Stimulated activated naive CD4-positive, alpha-beta T cell (primary cell): Measurements from ENCODE around the gene SUSD1.

Experiments
- DNase-seq, 6 experiments: peaks; one replicate each; lab custom pipeline; 2025; lab: John Stamatoyannopoulos, UW

SUSD1 gene

GRCh38 chr9:112041536-112042243 lies 133.4 kb downstream of the SUSD1 start:
- DNase-seq, result no peak

DNA sequence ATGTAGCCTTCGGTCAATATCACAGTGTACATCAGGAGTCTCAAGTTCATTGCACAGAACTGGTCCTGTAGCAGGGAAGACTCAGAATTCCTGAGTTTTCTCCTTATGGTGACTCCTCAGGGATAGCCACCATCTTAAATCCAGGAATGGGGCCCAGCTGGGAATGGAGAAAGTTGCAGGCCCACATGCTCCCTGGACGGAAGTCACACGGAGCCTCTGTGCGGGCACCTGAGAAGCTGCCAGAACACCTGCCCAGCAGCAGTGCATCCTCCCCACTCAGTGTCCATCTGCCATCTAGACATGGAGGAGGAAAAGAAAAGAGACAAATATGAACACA lies 133.9 kb downstream of the SUSD1 start:
- no peak for DNase-seq

- DNase-seq, result no peak
These were observed 137.1 kb downstream of the SUSD1 start for GRCh38 chr9:112038017-112038408.

DNA sequence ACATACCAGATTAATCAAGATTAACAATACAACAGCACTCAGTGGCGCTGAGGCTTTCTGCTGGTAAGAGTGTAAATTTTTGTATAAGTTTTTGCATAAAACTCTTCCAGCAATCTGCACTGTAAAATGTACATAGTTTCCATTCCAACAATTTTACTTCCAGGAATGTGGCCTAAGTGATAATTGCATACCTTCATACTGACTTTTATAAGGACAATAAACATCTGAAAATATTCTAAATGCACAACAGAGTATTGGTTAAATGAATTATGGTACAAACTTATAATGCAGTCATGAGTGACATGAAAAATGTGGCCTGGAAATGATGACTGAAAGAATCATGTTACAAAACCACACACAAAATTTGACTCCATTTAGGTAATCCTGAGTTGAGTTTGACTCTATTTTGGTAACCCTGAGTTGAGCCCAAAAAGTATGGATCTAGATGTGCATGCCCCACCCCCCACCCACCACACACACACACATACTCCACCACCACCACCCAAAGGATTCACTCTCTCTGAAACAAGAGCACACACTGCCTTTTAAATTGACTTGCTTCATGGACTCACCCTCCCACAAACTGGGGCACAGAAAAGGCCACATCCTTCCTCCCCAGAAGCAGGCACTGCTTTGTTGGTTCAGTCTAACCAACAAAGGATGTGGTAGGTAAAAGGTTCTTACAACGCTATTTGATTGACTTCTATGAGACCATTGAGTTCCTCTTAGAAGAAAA lies 137.6 kb downstream of the SUSD1 start:
- peak; percentile 21 to 88 (median 64) for DNase-seq

GRCh38 chr9:112035166-112035826 lies 139.8 kb downstream of the SUSD1 start:
- no peak for DNase-seq

- no peak for DNase-seq
These were observed 140.9 kb downstream of the SUSD1 start for GRCh38 chr9:112034216-112034611.

DNA sequence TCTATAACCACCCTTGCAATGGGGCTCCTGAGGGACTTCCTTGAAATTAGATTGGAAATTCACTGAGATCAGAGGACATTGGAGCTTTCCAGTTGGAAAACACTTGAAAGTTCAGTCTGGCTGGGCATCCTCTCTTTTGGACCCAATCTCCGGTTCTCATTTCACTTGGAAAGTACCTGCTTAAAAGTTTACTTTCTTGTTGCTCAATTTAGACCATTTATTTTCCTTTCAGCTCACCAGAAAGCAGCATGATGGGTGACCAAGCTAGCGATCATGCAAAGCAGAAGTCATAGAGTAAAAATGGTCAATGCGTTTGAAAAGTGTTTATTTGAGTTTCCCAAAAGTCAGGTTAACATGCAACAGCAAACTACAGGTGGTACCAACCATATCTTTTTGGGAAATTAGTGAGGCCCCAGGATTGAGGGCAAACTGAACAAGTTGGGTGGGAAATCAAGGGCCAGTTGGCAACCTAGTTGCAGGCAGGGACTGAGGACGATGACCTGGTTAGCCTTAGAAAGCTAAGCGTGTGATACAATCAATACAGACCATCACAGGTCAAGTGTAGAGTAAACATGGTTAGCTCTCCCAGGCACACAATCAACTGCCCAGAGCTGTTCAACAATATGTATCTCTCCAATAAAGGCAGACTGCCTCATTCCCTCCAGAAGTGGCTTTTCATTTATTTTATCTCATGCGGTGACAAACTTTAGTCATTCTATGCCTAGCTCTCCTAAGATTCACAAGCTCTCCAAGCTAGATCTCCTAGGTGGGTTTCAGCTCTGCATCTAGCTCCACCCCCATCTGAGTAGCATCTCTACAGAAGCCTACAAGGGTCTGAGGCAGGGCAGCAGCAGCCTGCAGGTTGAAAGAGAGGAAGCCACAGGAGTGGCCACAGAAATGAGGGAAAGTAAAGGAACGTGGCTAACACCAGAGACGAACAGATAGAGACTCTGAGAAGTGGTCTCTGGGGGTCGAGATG lies 141.6 kb downstream of the SUSD1 start:
- no peak for DNase-seq

- no peak for DNase-seq
These were observed 142.4 kb downstream of the SUSD1 start for GRCh38 chr9:112032743-112033142.

DNA sequence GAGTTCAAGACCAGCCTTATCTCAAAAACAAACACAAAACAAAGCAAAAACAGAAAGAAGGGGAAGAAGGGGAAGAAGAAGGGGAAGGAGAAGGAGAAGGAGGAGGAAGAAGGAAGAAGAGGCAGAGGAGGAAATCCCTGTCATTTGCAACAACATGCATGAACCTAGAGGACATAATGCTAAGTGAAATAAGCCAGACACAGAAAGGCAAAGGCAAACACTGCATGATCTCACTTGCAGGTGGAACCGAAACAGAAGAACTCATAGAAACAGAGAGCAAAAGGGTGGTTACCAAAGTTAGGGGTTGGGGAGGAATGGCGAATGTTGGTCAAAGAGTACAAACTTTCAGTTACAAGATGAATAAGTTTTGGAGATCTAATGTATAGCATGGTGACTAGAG lies 143.1 kb downstream of the SUSD1 start:
- no peak for DNase-seq

GRCh38 chr9:112031400-112031799 lies 143.7 kb downstream of the SUSD1 start:
- no peak for DNase-seq

- DNase-seq, result no peak
These were observed 145.1 kb downstream of the SUSD1 start for GRCh38 chr9:112029921-112030444.

- DNase-seq, result no peak
These were observed 146.6 kb downstream of the SUSD1 start for GRCh38 chr9:112028242-112029221.

DNA sequence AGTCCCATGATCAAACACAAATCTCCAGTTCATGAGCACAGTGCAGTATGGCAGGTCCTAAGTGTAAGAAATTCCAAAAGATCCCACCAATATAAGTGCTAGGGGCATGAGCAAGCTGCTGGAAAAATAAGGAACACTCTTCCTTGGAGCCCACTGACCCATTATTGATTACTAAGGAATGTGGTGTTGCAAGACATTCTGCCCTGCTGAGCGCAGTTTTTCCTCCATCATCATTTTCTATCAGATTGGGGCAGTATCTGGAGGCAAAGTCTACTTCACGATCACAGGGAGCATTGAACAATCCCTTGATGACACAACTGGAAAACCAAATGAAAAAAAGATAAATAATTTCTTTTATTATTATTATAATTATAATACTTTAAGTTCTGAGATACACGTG lies 149.2 kb downstream of the SUSD1 start:
- no peak for DNase-seq

GRCh38 chr9:112021742-112022141 lies 153.4 kb downstream of the SUSD1 start:
- DNase-seq, result no peak

DNA sequence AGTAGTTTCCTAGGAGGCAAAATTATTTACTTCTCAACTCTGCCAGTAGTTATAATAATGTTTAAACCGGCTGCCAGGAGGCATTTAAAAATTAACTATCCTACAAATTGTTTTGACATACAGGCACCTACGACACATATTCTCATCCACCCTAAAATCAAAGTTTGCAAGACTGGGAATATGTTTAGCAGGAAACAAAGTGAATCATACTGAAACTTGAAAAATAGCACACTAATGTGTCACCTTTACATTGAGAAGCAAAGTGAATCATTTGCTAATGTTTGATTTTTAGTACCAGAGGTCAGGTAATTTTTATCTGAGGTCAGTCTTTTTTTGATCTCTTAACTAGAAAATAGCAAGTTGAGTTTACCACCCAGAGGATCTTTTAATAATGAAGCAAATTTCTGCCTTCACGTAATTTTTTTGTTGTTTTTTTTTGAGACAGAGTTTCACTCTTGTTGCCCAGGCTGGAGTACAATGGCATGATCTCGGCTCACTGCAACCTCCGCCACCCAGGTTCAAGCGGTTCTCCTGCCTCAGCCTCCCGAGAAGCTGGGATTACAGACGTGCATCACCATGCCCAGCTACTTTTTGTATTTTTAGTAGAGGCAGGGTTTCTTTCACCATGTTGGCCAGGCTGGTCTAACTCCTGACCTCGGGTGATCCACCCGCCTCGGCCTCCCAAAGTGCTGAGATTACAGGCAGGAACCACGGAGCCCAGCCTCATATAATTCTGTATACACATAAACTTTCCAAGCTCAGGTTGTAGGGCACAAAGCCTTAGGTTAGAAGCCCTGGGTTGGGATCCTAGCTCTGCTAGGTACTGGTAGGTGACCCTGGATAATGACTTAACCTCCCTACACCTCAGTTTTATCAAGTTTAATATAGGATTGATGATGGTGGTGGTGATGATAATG lies 154.2 kb downstream of the SUSD1 start:
- DNase-seq, result no peak

DNA sequence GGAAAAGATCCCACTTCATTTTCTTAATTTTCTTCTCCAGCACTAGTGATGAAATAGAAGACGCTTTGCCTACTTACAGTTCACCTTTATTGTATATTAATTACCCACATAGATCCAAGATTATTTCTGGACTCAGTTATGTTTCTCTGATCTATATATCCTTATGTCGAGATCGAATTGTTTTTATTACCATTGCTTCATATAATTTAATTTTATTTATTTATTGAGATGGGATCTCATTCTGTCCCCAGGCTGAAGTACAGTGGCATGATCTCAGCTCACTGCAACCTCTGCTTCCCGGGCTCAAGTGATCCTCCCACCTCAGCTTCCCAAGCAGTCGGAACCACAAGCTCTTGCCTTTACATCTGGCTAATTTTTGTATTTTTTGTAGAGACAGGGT lies 157.2 kb downstream of the SUSD1 start:
- DNase-seq, result no peak

DNA sequence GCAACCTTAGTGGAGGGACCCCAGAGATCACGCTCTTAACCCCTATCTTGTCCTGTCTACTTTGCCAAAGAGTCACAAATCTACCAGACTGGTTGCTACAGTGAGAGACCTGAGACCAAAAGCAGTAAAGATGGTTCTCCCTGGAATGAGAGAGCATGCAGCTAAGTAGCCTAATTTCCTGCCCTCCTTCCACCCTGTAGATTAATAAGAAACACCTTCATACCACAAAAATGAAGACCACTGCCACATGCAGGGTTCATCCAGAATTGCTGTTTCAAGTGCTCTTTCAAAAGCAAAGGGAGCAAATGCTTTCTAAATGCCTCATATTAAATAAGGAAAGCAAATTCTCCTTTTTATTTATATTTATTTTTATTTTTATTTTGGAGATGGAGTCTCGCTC lies 159.4 kb downstream of the SUSD1 start:
- DNase-seq, result no peak

DNA sequence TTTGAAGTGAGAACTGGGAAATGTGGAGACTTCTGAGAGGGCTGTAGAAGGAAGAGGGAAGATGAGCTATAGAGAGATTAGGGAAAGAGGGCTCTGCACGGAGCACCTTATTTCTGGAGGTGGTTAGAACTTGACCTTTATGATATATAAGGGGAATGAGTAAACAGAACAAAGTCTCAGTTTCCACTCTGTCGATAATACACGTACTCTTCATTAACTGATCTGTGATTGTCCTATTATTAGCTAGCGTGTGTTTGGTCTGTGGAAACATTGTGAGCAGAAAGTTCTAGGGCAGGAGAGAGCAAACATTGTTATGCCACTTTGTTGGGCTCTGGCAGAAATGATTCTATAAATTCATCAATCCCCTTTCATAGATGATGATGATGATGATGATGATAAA lies 159.9 kb downstream of the SUSD1 start:
- no peak for DNase-seq

DNA sequence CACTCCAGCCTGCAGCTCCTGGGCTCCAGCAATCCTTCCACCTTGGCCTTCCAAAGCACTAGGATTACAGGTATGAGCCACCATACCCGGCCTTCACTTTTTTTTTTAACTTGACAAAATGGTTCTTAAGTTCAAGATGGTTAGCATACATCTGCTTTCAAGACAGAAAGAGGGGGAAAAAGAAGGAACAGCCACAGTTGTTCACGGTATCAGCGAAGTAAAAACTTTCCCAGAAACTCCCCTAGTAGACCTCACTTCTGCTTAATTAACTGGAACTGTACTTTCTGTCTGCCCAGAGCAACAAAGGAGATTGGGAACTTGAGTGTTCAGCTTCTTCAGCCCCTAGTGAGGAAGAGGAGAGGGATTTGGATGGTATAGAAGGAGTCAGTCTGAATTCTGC lies 161.8 kb downstream of the SUSD1 start:
- DNase-seq, result no peak
